GM21367 (cell line): ENCODE measurements around the gene COL25A1.

Experiments used
- ATAC-seq: cut with Tn5 transposase; IDR thresholded peaks from one replicate; pipeline ENCODE4 v1.9.1; 2021; ENCODE audit not compliant: unreplicated experiment

COL25A1 gene

DNA sequence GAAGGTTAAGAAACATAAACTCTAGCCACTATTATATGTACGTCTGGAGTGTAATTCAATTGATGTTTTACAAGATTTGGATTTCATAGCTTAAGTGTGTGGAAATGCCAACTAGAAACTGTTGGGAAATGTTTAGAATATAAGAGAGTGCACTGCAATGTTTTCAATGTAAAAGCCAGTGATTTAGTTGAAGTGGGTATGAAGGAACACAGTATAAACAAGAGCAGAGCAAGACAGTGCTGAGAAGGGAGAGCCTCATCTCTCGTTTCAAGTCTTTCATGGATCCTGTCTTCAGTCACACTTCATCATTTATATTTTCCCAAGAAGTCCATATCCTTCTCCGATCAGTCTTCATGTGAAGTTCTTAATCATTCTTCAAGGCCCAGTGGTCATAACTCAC lies 375.7 kb downstream of the COL25A1 start:
- no peak for ATAC-seq

DNA sequence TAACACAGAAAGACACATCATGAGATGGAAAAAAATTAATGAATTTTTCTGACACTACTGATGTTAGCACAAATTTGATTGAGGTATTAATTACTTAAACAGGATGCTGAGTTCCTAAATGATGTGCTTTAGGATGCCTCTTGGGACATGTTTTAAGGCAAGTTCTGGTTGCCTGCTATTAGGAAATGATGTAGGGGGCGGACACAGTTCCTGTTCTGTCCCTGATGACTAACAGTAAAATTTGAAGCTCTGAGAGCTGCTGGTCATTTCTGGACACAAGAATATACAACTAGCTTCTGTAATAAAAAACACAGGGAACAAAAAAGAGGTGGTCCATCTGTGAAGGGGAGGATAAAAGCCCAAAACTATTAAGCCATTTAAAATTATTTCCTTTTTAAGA lies 376.4 kb downstream of the COL25A1 start:
- no peak for ATAC-seq

DNA sequence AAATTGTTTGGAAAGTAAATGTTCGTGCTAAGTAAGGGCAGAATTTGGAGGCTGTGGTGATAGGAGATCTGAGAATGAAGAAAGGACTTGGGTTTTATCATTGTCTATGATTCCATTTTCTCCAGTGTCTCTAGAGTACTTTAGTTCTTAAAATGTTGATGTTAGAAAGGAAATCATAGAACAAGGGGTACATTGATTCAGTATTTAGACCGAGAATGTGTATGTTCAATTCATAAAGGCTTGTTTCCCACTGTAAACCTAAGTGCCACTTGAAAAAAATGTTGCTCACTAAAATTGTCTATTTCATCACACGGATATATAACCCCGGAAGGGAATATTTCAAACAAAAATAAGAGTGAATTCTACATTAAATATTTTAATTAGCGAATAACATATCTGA lies 380.3 kb downstream of the COL25A1 start:
- ATAC-seq, result no peak

DNA sequence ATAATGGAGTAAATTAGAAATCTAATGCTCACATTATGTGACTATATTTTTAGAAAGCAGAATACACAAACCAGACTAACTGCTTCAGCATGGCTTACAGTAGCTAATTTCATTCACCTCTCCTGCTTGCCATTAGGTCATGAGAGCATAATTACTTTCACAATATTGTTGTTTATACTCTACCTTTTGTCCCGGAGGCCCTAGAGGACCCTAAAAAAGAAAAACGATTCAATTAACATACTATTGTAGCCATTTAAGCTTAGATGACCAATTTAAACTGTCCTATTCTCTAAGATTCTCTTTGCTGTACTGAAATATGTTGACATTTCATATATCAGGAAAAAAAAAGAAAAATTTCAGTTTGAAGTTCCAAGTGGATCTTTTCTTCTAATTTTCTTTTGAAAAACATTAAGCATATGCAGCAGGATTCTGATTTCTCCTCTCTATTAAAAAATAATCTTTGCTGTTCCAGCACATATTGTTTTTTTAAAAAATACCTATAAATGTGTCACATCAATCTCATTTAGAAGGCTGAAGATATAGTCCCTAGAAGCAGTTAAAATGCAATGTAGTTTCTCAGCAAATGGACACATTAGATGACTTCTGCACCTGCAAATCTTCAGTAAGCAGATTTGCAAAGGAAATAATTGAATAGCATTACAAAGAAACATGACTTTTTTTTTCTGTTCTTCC lies 381.9 kb downstream of the COL25A1 start:
- no peak for ATAC-seq

DNA sequence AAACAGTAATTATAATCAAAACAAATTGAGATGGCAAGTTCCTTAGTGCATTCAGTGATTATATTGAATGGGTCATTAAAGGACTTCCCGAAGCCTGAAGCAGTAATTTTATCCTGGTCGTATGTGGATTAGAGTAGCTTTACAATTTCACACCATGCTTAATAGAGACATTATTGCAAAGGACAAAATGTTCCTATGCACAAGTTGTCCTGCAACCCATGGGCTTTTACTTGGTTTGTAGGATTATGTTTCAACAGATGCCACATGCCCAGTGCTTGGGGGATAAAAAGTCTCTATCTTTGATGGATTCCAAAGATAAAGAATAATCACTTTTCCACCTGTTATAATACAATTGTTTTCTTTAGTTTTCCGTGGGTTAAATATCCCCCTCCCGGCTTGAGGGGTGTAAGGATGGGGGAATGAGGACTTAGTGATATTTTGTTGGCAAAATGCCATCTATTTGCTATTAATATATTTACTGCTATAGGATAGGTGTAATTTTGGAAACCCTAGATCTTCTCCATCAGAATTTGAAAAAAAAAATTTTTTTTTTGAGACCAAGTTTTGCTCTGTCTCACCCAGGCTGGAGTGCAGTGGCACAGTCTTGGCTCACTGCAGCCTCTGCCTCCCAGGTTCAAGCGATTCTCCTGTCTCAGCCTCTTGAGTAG lies 383.1 kb downstream of the COL25A1 start:
- ATAC-seq, result no peak

DNA sequence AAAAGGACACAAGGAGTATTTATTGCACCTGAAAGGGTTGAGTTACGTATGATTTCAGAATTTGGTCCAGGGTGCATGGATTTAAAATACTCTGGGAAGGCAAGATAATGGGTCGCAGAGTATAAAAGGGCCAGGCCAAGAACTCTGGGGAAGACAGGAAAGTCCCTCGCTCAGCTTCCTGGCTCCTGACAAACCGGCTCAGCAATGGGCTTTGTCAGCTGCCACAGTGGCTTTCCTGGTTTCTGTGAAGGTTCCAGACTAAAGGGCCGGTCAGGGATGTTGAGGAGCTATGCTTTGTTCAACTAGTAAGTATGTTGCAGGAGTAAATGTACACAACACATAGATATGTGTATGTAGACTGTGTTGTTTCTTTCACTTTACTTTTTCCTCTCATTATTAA lies 385.2 kb downstream of the COL25A1 start:
- ATAC-seq, result no peak

GRCh38 chr4:108916638-108917037 lies 385.8 kb downstream of the COL25A1 start:
- ATAC-seq, result no peak

DNA sequence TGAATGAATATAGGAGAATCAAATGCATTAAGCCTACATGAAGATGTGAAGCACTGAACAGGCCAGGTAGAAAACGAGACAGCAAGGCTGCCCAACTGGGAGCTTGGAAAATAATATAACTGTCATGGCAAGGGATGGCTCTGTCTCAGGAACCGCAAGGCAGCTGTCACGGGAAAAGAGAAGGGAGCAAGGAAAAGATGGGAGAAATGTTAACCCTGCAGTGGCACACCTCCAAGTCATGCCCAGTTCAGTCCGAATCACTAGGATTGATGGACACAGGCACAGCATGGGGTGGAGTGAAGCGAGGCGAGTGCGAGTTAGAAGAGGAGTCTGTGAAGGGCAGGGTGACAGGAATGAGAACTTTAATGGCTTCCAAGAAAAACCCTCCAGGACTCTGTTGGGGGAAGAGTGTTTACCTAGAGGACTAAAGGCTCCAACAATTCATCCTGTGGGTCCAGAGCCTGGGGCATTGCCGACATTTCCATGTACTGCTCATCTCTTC lies 395.5 kb downstream of the COL25A1 start:
- no peak for ATAC-seq

GRCh38 chr4:108906006-108906405 lies 396.5 kb downstream of the COL25A1 start:
- no peak for ATAC-seq

- ATAC-seq, result no peak
Observed at GRCh38 chr4:108903464-108904221, 398.8 kb downstream of the COL25A1 start.

GRCh38 chr4:108902769-108903168 lies 399.7 kb downstream of the COL25A1 start:
- peak; percentile 80 for ATAC-seq

DNA sequence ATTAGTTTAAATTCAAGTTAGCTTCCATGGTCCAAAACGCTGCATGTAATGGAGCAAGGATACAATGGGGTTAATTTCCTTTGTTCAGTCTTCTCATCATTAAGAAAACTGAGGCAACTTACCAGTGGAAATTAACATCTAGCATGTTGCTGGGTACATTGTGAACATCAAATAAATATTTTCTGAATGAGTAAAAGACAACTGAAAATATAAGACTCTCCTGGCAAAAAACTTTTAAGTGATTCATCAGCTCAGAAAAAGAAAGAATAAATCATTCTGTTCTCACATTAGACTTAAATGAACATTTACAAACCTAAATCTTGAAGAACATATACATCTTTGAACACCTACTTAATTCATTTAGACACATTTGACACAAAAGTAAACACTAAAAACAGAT lies 401.2 kb downstream of the COL25A1 start:
- ATAC-seq, result no peak

DNA sequence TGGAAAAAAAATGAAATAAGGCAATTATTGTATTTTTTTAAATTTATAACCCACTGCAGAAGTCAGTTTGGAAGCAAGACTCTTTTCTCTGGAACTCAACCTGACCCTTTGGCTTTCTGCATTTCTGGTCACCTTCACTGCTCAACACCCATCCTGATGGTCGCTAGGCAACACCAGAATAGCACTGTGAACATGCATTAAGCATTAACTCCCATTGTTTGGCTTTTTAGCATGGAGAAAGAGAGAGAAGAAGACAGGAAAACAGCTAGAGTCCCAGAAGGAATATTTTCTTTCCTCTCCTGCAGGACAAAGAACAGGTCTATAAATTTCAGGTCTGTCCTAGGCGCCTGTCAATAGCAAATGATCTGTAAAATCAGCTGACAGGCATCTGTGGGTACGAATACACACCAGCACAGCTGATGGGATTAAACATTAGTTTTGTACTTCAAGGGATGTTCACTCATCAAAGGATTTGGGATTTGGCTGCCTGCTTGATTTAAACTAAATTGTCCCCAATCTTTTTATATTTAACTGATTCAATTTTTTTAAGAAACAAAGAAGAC lies 402.4 kb downstream of the COL25A1 start:
- ATAC-seq, result no peak

GRCh38 chr4:108893468-108893867 lies 409.0 kb downstream of the COL25A1 start:
- ATAC-seq, result no peak

DNA sequence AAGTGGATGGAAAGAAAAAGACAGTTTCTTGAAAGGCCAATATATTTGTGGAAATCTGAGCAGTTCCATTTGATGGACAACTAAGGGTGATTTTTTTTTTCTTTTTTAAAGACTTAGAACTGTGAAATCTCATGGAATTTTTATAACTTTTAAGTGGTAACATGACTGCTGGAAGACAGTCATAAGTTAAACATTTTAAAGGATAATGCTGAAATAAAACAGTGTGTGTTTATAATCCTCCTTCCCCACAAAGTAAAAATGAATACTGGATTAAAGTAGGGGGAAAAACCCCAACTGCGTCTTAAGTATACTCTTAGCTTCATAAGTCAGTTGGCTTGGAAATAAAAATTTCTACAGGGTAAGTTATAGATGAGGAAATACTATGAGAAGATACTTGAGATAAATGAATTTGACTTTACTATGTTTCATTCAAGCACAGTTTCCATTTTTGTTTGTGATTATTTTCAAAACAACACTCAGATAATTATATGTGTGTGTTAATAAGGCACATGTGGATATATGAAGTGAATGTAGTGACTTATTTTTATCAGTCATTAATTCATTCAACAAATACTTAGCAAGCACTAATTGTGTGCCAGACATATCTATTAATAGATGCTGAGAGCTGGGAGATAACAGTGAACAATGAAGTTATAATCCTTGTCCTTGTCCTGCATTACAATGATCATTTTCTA lies 410.4 kb downstream of the COL25A1 start:
- ATAC-seq, result no peak

GRCh38 chr4:108890484-108890881 lies 412.0 kb downstream of the COL25A1 start:
- no peak for ATAC-seq

DNA sequence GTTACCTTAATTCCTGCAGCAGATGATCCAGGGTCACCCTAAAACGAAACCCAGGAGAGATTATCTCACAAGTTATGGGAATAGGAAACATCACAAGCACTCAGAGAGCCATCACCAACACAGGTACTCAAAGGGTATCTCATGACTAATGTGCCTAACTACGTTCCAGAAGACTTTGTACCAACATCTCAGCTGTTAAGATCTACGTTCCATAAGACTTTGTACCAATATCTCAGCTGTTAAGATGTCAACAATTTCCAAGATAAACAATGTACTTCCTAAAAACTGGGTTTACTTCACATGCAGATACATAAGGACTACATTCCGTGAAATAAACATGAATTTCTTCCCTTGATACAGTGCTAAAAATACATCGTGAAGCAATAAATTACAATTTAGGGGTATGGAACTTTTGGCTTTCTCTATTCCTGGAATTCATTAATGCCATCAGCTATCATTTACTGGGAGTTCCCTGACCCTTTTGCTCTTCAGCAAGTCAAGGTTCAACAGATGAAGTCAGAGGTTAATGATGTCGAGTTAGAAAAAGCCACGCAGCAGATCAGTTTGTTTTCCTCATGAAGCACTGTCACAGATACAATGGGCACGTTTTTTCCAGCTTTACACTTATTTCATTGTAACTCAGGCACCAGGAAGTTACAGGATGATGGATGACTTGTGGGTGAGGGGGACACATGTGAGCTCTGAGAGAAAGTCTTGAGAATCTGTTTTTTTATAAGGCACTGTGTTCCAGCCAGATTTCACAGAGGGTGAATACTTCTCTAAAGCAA lies 412.6 kb downstream of the COL25A1 start:
- ATAC-seq, result no peak

GRCh38 chr4:108888769-108889168 lies 413.7 kb downstream of the COL25A1 start:
- no peak for ATAC-seq

DNA sequence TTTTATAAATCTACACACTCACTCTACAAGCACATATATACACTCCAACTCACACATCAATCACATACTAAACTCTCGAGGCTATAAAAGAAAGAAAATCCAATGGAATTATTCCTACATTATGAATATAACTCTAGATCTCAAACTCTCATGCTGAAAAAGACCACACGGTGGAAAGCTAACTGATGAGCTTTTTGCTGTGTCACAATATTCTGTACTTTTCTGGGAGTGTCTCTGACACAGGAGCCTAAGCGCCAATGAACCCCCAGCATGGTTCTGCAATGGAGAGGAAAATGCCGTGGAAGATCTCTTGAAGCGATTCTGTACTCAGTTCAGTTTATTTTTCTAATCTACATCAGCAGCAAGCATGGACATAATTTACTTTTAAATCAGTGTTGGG lies 415.4 kb downstream of the COL25A1 start:
- no peak for ATAC-seq

DNA sequence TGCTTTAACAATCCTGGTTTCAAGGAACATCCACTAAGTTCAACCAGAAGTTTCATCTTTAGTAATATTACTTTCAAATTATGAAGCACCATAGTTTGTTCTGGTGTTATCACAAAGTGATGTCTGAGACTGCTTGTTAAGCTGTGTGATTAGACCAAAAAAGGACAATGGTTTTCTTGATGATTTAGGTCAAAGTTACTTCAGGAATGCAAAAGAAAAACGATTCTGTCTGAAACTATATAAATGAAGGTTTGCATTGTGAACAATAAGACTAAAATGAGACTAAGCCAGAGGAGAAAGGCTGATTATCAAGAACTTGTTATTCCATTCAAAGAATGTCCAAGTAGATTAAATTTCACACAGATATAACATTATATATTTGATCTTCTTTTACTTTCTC lies 417.2 kb downstream of the COL25A1 start:
- ATAC-seq, result no peak
